SU-DHL-6 (cell line): ENCODE measurements around the gene CNTN4.

Experiments used
- CTCF ChIP-seq: fragments of 200-600 bp; sonication (generic); IDR thresholded peaks from one replicate; pipeline ENCODE4 v1.5.1; 2017; ENCODE audit warnings: antibody characterized with exemption, mild to moderate bottlenecking, low read length, moderate library complexity; ENCODE audit not compliant: insufficient read depth, poor library complexity, severe bottlenecking
- EZH2phosphoT487 ChIP-seq: fragments of 200-600 bp; sonication (generic), shearing (Covaris generic); conservative IDR thresholded peaks from 2 replicates; pipeline ENCODE4 v1.6.1; 2018; ENCODE audit warnings: mild to moderate bottlenecking, antibody characterized with exemption, low read length, moderate library complexity, mixed read lengths

- no peak for TF ChIP-seq CTCF
- no peak for TF ChIP-seq EZH2phosphoT487
These were observed 553.7 kb downstream of the CNTN4 start for GRCh38 chr3:2652386-2652785.
